Kidney (tissue), 14 donors: ENCODE measurements around the gene KLK10. TPM values are rescaled to one million over a fixed set of nuclear protein-coding genes. Genes with fewer than 3 reads are reported as not detected.
A peak's percentile ranks its signal among the peaks of the same experiment; 100 is the strongest.

Source experiments
- DNase-seq, 5 donors: peaks; one replicate each; pipeline ENCODE4 v3.0.0-alpha.2; 2013 to 2020
- FAIRE-seq: peaks from 2 replicates; lab custom pipeline; 2012; peaks lifted over from hg19 to GRCh38; lab: Jason Lieb, UNC
- H3K27ac ChIP-seq, 2 donors: one replicate each; pipeline ENCODE4 v1.7.0; 2013; ENCODE audit warnings: low read depth in 2 of 2, low read length in 2 of 2, inconsistent platforms in 1 of 2
- H3K27me3 ChIP-seq: one replicate; pipeline ENCODE4 v1.7.1; 2013; ENCODE audit warnings: low read length, inconsistent platforms; ENCODE audit not compliant: control insufficient read depth, insufficient read depth
- H3K36me3 ChIP-seq, 3 donors: one replicate each; pipeline versions ENCODE4 v1.7.0 to v1.7.1; 2013; ENCODE audit warnings: low read length in 3 of 3, control low read depth in 1 of 3, inconsistent platforms in 1 of 3; ENCODE audit not compliant: insufficient read depth in 3 of 3, control insufficient read depth in 2 of 3
- H3K4me1 ChIP-seq, 3 donors: one replicate each; pipeline versions ENCODE4 v1.7.0 to v1.7.1; 2013; ENCODE audit warnings: low read length in 3 of 3, inconsistent platforms in 1 of 3, low read depth in 1 of 3; ENCODE audit not compliant: control insufficient read depth in 2 of 3, insufficient read depth in 2 of 3
- H3K4me3 ChIP-seq, 3 donors: one replicate each; pipeline versions ENCODE4 v1.7.0 to v1.8.1; 2013; ENCODE audit warnings: low read length in 3 of 3, control low read depth in 1 of 3, inconsistent platforms in 1 of 3
- H3K9ac ChIP-seq, 3 donors: one replicate each; pipeline versions ENCODE4 v1.7.0 to v1.7.1; 2013; ENCODE audit warnings: low read length in 3 of 3, control low read depth in 1 of 3, inconsistent platforms in 1 of 3
- H3K9me3 ChIP-seq, 3 donors: one replicate each; pipeline versions ENCODE4 v1.7.0 to v1.7.1; 2013; ENCODE audit warnings: low read length in 3 of 3, control low read depth in 1 of 3, inconsistent platforms in 1 of 3; ENCODE audit not compliant: control insufficient read depth in 2 of 3, insufficient read depth in 1 of 3
- intact Hi-C: fragments of 100-400 bp; cut with DNase I; formaldehyde crosslinking; loops from one replicate; pipeline ENCODE4 v1.11.1; 2022
- polyA plus RNA-seq: library from polyadenylated mRNA; stranded (reverse); fragments of 350-450 nt; fragmentation: Illumina TruSeq; extraction: RNeasy Lipid Tissue Mini Kit (QIAGEN cat#74804); gene quantifications from one replicate; pipeline ENCODE4 v1.2.3, GENCODE V29; 2014; ENCODE audit warnings: low read depth, low replicate concordance; ENCODE audit not compliant: insufficient read depth
- total RNA-seq: library from RNA; stranded (reverse); fragmentation: NEBNext Ultra II Directional; extraction: Animal tissue kit (Norgen Biotek cat#: 25700); gene quantifications from one replicate; pipeline ENCODE4 v1.2.1, GENCODE V29; 2021
- TF ChIP-seq, protein P1 (sequence below): IDR thresholded peaks from 3 replicates; pipeline ENCODE4 v1.5.1; 2012; ENCODE audit warnings: mild to moderate bottlenecking, moderate library complexity, borderline replicate concordance; ENCODE audit not compliant: insufficient read depth; ENCODE audit errors: extremely low read depth
- donor health status: control.
- donor health status: control.
- donor health status: control.
- donor health status: control.
- donor health status: control.
- donor health status: DM: yes; HTN: yes; CAD: no.
- donor health status: Normal renal cell carcinoma (clear cell type).

Gene KLK10
- total and polyA plus RNA-seq, 2 donors from 2014 or later = 0.63 TPM; not detected in 1

DNA sequence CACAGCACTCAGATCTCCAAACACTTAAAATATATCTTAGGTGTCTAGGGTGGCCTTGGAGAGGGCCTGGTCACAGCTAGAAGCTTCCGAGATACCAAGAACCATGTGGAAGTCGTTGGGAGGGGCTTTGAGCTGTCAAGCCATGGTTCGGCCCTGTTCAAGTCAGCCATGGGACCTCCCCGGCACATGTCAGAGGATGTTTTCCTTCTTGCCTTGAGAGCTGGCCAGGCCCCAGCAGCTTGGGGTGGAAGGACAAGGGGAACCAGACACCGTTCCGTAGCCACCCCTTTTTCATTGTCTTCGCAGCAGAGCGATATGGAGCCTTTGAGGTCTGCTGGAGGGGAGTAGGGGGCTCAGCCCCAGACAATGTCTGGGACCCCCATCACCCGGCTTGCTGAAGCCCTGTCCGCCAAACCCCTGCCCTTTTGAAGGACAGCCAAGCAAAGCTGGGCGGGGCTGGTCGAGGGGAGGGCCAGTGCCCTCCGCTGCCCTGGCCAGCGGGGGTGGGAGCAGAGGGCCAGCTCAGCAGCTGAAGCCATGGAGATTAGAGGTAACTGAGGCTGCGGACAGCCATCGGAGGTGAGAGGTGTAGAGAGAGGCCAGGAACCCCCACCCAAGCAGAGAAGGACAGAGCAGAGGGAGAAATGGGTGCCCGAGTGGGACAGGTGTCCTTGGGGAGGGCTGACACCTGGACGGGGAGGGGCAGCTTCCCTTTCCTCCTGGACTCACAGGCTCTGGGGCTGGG lies 6.5 kb upstream of the KLK10 start:
- Histone ChIP-seq H3K27me3 (no peaks in the 10 kb centered on the region), H3K9ac (no peak overlapping the region), H3K9me3 (no peaks in the 10 kb centered on the region), H3K27ac (no peak overlapping the region), H3K4me3 (no peak overlapping the region), H3K4me1 (no peaks in the 10 kb centered on the region), H3K36me3 (no peaks in the 10 kb centered on the region)
- DNase-seq = peak in 1 of 5 donors; percentile 61
- TF ChIP-seq, protein P1, sequence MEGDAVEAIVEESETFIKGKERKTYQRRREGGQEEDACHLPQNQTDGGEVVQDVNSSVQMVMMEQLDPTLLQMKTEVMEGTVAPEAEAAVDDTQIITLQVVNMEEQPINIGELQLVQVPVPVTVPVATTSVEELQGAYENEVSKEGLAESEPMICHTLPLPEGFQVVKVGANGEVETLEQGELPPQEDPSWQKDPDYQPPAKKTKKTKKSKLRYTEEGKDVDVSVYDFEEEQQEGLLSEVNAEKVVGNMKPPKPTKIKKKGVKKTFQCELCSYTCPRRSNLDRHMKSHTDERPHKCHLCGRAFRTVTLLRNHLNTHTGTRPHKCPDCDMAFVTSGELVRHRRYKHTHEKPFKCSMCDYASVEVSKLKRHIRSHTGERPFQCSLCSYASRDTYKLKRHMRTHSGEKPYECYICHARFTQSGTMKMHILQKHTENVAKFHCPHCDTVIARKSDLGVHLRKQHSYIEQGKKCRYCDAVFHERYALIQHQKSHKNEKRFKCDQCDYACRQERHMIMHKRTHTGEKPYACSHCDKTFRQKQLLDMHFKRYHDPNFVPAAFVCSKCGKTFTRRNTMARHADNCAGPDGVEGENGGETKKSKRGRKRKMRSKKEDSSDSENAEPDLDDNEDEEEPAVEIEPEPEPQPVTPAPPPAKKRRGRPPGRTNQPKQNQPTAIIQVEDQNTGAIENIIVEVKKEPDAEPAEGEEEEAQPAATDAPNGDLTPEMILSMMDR = no peak
- intact Hi-C loops = no loop called here
- FAIRE-seq = no peak

DNA sequence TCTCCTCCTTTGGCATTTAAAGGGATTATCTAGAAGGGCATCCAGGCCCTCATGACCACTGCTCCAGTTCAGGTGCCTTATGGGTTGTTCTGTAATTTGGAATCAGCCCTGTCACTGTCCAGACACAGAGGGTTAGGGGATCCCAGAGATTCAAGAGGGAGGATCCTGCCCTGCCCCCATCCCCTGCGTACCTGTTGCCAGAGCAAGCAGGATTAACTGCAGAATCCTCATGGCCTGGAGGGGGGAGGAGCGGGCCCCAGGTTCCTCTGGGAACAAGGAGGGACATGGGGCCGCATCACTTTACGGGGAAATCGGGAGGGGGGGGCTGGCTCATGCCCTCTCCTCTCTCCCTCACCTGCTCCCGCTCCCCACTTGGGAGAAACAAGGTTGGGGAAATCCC lies 5.9 kb upstream of the KLK10 start:
- Histone ChIP-seq H3K9ac (no peak overlapping the region), H3K36me3 (no peaks in the 10 kb centered on the region), H3K9me3 (no peaks in the 10 kb centered on the region), H3K27me3 (no peaks in the 10 kb centered on the region), H3K4me3 (no peak overlapping the region), H3K4me1 (no peaks in the 10 kb centered on the region), H3K27ac (no peak overlapping the region)
- intact Hi-C loops = no loop called here
- TF ChIP-seq, protein P1 = no peak
- FAIRE-seq (no peak), DNase-seq (no peak)

DNA sequence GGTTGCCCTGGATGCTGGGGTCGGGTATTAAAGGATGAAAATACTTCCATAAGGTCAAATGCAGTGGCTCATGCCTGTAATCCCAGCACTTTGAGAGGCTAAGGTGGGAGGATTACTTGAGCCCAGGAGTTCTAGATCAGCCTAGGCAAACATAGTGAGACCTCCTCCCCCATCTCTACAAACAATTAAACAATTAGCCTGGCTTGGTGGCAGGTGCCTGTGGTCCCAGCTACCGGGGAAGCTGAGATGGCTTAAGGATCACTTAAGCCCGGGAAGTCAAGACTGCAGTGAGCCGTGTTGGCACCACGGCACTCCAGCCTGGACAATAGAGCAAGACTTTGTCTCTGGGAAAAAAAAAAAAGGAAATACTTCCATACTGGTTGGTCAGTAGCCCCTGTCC lies 5.4 kb upstream of the KLK10 start:
- no peak overlapping the region for H3K9ac ChIP-seq
- no peaks in the 10 kb centered on the region for H3K27me3 ChIP-seq
- H3K9me3 ChIP-seq = no peaks in the 10 kb centered on the region
- no peak for FAIRE-seq
- TF ChIP-seq, protein P1 = no peak
- intact Hi-C loops = no loop called here
- no peaks in the 10 kb centered on the region for H3K36me3 ChIP-seq
- H3K27ac ChIP-seq = no peak overlapping the region
- H3K4me3 ChIP-seq = no peak overlapping the region
- H3K4me1 ChIP-seq = no peaks in the 10 kb centered on the region
- DNase-seq = no peak
